Measurements from ENCODE around the gene SEMA3B.

Gene SEMA3B

DNA sequence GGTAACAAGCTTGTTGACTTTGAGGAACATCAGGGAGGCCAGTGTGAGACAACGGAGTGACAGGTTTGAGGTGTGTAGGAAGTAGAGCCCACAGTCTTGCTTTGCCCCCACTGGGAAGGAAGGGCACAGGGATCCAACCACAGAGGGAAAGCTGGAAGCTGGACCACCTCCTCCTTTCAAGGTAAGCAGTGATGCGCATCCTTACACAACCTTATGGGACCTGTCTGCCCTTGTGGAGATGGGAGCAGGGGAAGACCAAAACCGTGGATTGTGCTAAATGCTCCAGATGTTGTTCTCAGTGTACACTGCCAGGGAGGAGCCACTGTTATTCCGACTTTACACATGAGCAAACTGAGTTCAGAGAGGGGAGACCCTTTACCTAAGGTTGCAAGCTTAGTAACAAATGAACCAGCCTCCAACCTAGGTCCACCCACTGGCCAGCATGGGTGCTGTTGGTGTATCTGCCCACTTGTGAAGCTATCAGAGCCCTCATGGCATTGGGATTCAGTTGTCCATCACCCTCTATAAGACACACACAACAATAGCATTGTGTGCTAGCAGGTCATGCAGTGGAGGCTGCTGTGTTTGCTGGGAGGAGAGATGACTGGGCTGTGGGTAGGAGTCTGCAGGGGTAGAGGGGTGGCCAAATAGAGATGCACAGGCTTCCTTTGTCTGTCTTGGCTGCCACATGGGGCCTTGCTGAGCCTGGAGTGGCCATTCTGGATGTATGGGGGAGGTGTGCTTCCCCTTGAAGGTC, 9.4 kb downstream of the SEMA3B start:
- TF ChIP-seq SNAI2 (CRISPR knock-in tag; IDR thresholded peaks at IDR 0.05), result no peak
- TF ChIP-seq ZFP3 (CRISPR knock-in tag; IDR thresholded peaks at IDR 0.05), result no peak
- no peak for TF ChIP-seq ESRRG (CRISPR knock-in tag; IDR thresholded peaks at IDR 0.05)
- no peak for TF ChIP-seq ZNF8 (CRISPR knock-in tag; IDR thresholded peaks at IDR 0.05)
- TF ChIP-seq CREB5 (CRISPR knock-in tag; IDR thresholded peaks at IDR 0.05; ENCODE audit: low read depth), result no peak
- TF ChIP-seq ZFP30 (CRISPR knock-in tag; IDR thresholded peaks at IDR 0.05), result no peak
- TF ChIP-seq RARB (CRISPR knock-in tag; IDR thresholded peaks at IDR 0.05), result no peak
- TF ChIP-seq TCF4 (CRISPR knock-in tag; IDR thresholded peaks at IDR 0.05; ENCODE audit: borderline replicate concordance), result no peak
- no peak for TF ChIP-seq TSHZ2 (CRISPR knock-in tag; IDR thresholded peaks at IDR 0.05)
- no peak for TF ChIP-seq ARNTL (CRISPR knock-in tag; IDR thresholded peaks at IDR 0.05; ENCODE audit: borderline replicate concordance, low read depth)
- TF ChIP-seq ZNF565 (CRISPR knock-in tag; conservative IDR thresholded peaks at IDR 0.05; ENCODE audit: low read depth), result no peak
- TF ChIP-seq, protein P1, sequence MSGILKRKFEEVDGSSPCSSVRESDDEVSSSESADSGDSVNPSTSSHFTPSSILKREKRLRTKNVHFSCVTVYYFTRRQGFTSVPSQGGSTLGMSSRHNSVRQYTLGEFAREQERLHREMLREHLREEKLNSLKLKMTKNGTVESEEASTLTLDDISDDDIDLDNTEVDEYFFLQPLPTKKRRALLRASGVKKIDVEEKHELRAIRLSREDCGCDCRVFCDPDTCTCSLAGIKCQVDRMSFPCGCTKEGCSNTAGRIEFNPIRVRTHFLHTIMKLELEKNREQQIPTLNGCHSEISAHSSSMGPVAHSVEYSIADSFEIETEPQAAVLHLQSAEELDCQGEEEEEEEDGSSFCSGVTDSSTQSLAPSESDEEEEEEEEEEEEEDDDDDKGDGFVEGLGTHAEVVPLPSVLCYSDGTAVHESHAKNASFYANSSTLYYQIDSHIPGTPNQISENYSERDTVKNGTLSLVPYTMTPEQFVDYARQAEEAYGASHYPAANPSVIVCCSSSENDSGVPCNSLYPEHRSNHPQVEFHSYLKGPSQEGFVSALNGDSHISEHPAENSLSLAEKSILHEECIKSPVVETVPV (CRISPR knock-in tag; IDR thresholded peaks at IDR 0.05), result no peak
- TF ChIP-seq ZNF70 (CRISPR knock-in tag; IDR thresholded peaks at IDR 0.05), result no peak
- TF ChIP-seq CSDC2 (CRISPR knock-in tag; IDR thresholded peaks at IDR 0.05), result no peak
- no peak for TF ChIP-seq PATZ1 (CRISPR knock-in tag; IDR thresholded peaks at IDR 0.05; ENCODE audit: borderline replicate concordance)
- TF ChIP-seq TOX (CRISPR knock-in tag; IDR thresholded peaks at IDR 0.05; ENCODE audit: borderline replicate concordance), result no peak
- TF ChIP-seq BACH2 (CRISPR knock-in tag; IDR thresholded peaks at IDR 0.05; ENCODE audit: borderline replicate concordance), result no peak
- no peak for TF ChIP-seq ZC3H10 (CRISPR knock-in tag; IDR thresholded peaks at IDR 0.05)
- TF ChIP-seq PPARA (CRISPR knock-in tag; IDR thresholded peaks at IDR 0.05; ENCODE audit: borderline replicate concordance), result no peak
- TF ChIP-seq, protein P2, sequence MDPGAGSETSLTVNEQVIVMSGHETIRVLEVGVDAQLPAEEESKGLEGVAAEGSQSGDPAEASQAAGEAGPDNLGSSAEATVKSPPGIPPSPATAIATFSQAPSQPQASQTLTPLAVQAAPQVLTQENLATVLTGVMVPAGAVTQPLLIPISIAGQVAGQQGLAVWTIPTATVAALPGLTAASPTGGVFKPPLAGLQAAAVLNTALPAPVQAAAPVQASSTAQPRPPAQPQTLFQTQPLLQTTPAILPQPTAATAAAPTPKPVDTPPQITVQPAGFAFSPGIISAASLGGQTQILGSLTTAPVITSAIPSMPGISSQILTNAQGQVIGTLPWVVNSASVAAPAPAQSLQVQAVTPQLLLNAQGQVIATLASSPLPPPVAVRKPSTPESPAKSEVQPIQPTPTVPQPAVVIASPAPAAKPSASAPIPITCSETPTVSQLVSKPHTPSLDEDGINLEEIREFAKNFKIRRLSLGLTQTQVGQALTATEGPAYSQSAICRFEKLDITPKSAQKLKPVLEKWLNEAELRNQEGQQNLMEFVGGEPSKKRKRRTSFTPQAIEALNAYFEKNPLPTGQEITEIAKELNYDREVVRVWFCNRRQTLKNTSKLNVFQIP (CRISPR knock-in tag; IDR thresholded peaks at IDR 0.05; ENCODE audit: borderline replicate concordance, low read depth), result no peak
- ATAC-seq, result no peak

DNA sequence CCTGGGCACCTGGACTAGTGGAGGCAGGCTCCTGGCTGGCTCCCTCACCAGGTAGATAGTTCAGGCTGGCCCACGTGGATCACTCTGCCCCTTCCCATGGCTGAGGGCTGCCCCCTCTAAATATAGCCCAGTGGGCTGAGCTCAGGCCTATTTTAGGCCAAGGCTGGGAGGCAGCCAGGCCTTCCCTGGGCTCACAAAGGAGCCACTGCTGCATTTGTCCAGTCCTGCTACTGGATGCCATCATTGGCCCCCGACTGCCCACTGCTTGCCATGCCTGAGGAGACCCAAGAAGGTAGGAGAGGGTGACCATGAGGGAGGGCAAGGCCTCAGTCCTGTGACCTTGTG, 9.9 kb downstream of the SEMA3B start, which contains the start of gene LSMEM2:
Gene LSMEM2, plus strand, starts transcription at position 208 of the 345 bp plus-strand sequence. Its CDS starts 27 bp downstream, at position 235.
- no peak for ATAC-seq
- TF ChIP-seq CREB5 (CRISPR knock-in tag; IDR thresholded peaks at IDR 0.05; ENCODE audit: low read depth) (no peak), ISL1 (CRISPR knock-in tag; IDR thresholded peaks at IDR 0.05) (no peak), TSHZ2 (CRISPR knock-in tag; IDR thresholded peaks at IDR 0.05) (no peak), TCF4 (CRISPR knock-in tag; IDR thresholded peaks at IDR 0.05; ENCODE audit: borderline replicate concordance) (no peak), ZNF8 (CRISPR knock-in tag; IDR thresholded peaks at IDR 0.05) (no peak), ZNF70 (CRISPR knock-in tag; IDR thresholded peaks at IDR 0.05) (no peak), ZC3H10 (CRISPR knock-in tag; IDR thresholded peaks at IDR 0.05) (no peak), ZNF565 (CRISPR knock-in tag; conservative IDR thresholded peaks at IDR 0.05; ENCODE audit: low read depth) (no peak), GLIS3 (CRISPR knock-in tag; IDR thresholded peaks at IDR 0.05) (no peak), PPARA (CRISPR knock-in tag; IDR thresholded peaks at IDR 0.05; ENCODE audit: borderline replicate concordance) (no peak), ESRRG (CRISPR knock-in tag; IDR thresholded peaks at IDR 0.05) (no peak)
- TF ChIP-seq, protein P1 (CRISPR knock-in tag; IDR thresholded peaks at IDR 0.05), result no peak
